ENCODE measurements around the gene TCEAL8.
"Not testable (repeated sequence)": the region's sequence is repeated elsewhere in the genome, so short reads cannot be mapped to it uniquely, and the experiment has no call there.

GRCh38 chrX:103235608-103236007 lies 19.3 kb downstream of the TCEAL8 start:
- TF ChIP-seq EZH2 (IDR thresholded peaks at IDR 0.05; ENCODE audit: insufficient read depth, poor library complexity, severe bottlenecking); EZH2phosphoT487 (IDR thresholded peaks at IDR 0.05; ENCODE audit: insufficient read depth, low read depth): not testable (repeated sequence)
